Left ventricle myocardium inferior (tissue), 1 donor: ENCODE measurements around the gene CYP4F2. TPM values are rescaled to one million over a fixed set of nuclear protein-coding genes. Genes with fewer than 3 reads are reported as not detected.
"Not testable (repeated sequence)": the region's sequence is repeated elsewhere in the genome, so short reads cannot be mapped to it uniquely, and the experiment has no call there.

ENCODE experiments used
- DNase-seq: peaks from one replicate; pipeline ENCODE4 v3.0.0-alpha.2; 2020
- H3K27ac ChIP-seq: fragments of 200-600 bp; replicated peaks from 2 replicates; pipeline ENCODE4 v1.8.0; 2021
- H3K27me3 ChIP-seq: fragments of 200-600 bp; 2 replicates; pipeline ENCODE4 v1.8.0; 2021; ENCODE audit warnings: low read depth
- H3K36me3 ChIP-seq: fragments of 200-600 bp; 2 replicates; pipeline ENCODE4 v1.8.0; 2021
- H3K4me1 ChIP-seq: fragments of 200-600 bp; 2 replicates; pipeline ENCODE4 v1.8.0; 2021
- H3K4me3 ChIP-seq: fragments of 200-600 bp; 2 replicates; pipeline ENCODE4 v1.8.0; 2021; ENCODE audit warnings: mild to moderate bottlenecking, moderate library complexity
- H3K9me3 ChIP-seq: fragments of 200-600 bp; replicated peaks from 2 replicates; pipeline ENCODE4 v1.8.0; 2021
- CTCF ChIP-seq: fragments of 200-600 bp; IDR thresholded peaks from 2 replicates; pipeline ENCODE4 v1.8.0; 2021; ENCODE audit warnings: antibody characterized with exemption, mild to moderate bottlenecking, borderline replicate concordance
- intact Hi-C: fragments of 100-400 bp; cut with micrococcal nuclease; formaldehyde crosslinking; loops from one replicate; pipeline ENCODE4 v1.11.0; 2022
- total RNA-seq: library from RNA; stranded (reverse); fragmentation: NEBNext Ultra II Directional; extraction: Animal tissue kit (Norgen Biotek cat#: 25700); gene quantifications from one replicate; pipeline ENCODE4 v1.2.1, GENCODE V29; 2021
- donor health status: DM: no; HTN: yes; CAD: no; lungs with severe emphysema.

Gene CYP4F2
- total RNA-seq, 1 donor from 2014 or later = not detected

GRCh38 chr19:15891434-15891833, 6.4 kb downstream of the CYP4F2 start:
- Histone ChIP-seq H3K4me3 (no peak overlapping the region), H3K27me3 (peaks cover 58% of the 10 kb centered on the region), H3K27ac (no peak overlapping the region), H3K4me1 (no peaks in the 10 kb centered on the region), H3K9me3 (peaks cover 7% of the 10 kb centered on the region), H3K36me3 (no peaks in the 10 kb centered on the region)
- intact Hi-C loops = no loop called here
- DNase-seq = no peak
- no peak for TF ChIP-seq CTCF

GRCh38 chr19:15889339-15889738, 8.5 kb downstream of the CYP4F2 start:
- H3K27me3 ChIP-seq = peaks cover 58% of the 10 kb centered on the region
- intact Hi-C loops, DNase-seq, H3K4me1 ChIP-seq, H3K4me3 ChIP-seq, H3K36me3 ChIP-seq, H3K27ac ChIP-seq, H3K9me3 ChIP-seq: not testable (repeated sequence)

- intact Hi-C loops = no loop called here
- DNase-seq = no peak
- no peaks in the 10 kb centered on the region for H3K4me1 ChIP-seq
- peaks cover 1% of the 10 kb centered on the region for H3K9me3 ChIP-seq
- H3K27ac ChIP-seq = no peak overlapping the region
- peaks cover 63% of the 10 kb centered on the region for H3K27me3 ChIP-seq
- no peak overlapping the region for H3K4me3 ChIP-seq
- H3K36me3 ChIP-seq = no peaks in the 10 kb centered on the region
- TF ChIP-seq CTCF = no peak
Measured at GRCh38 chr19:15885919-15886318, 12.0 kb downstream of the CYP4F2 start.

- intact Hi-C loops = no loop called here
- DNase-seq = no peak
- TF ChIP-seq CTCF = no peak
- Histone ChIP-seq H3K4me1 (no peaks in the 10 kb centered on the region), H3K27ac (no peak overlapping the region), H3K36me3 (no peaks in the 10 kb centered on the region), H3K4me3 (no peak overlapping the region), H3K27me3 (peaks cover 71% of the 10 kb centered on the region), H3K9me3 (peaks cover 5% of the 10 kb centered on the region)
Measured at GRCh38 chr19:15885167-15885566, 12.7 kb downstream of the CYP4F2 start.

GRCh38 chr19:15883329-15883728, 14.5 kb downstream of the CYP4F2 start:
- H3K27ac ChIP-seq, DNase-seq, intact Hi-C loops, H3K4me3 ChIP-seq, H3K9me3 ChIP-seq, H3K36me3 ChIP-seq, H3K4me1 ChIP-seq: not testable (repeated sequence)
- H3K27me3 ChIP-seq = peaks cover 89% of the 10 kb centered on the region

- Histone ChIP-seq H3K36me3 (no peaks in the 10 kb centered on the region), H3K27ac (no peak overlapping the region), H3K27me3 (peaks cover 99% of the 10 kb centered on the region), H3K9me3 (no peaks in the 10 kb centered on the region), H3K4me3 (no peak overlapping the region), H3K4me1 (no peaks in the 10 kb centered on the region)
- intact Hi-C loops = no loop called here
- DNase-seq = no peak
- TF ChIP-seq CTCF = no peak
Measured at GRCh38 chr19:15874821-15875474, 22.9 kb downstream of the CYP4F2 start.

- DNase-seq, H3K36me3 ChIP-seq, H3K4me3 ChIP-seq, H3K4me1 ChIP-seq, H3K27ac ChIP-seq, intact Hi-C loops, H3K9me3 ChIP-seq: not testable (repeated sequence)
- H3K27me3 ChIP-seq = peaks cover 89% of the 10 kb centered on the region
Measured at GRCh38 chr19:15873771-15874170, 24.1 kb downstream of the CYP4F2 start.
